NCI-H2171 (cell line): ENCODE measurements around the gene FOXA2.

Experiments
- DNase-seq: peaks from one replicate; lab custom pipeline; 2025; lab: John Stamatoyannopoulos, UW

The FOXA2 gene

GRCh38 chr20:22583773-22584521 lies 425 bp downstream of the FOXA2 start:
- DNase-seq = no peak

GRCh38 chr20:22582964-22583772 lies 1.2 kb downstream of the FOXA2 start:
- no peak for DNase-seq

- no peak for DNase-seq
These were observed 1.9 kb downstream of the FOXA2 start for GRCh38 chr20:22582386-22582963.

GRCh38 chr20:22581437-22582385 lies 2.7 kb downstream of the FOXA2 start:
- no peak for DNase-seq

- no peak for DNase-seq
These were observed 4.4 kb downstream of the FOXA2 start for GRCh38 chr20:22579711-22580697.

GRCh38 chr20:22579119-22579427 lies 5.3 kb downstream of the FOXA2 start:
- no peak for DNase-seq

- DNase-seq = no peak
These were observed 5.9 kb downstream of the FOXA2 start for GRCh38 chr20:22578221-22579118.

GRCh38 chr20:22577515-22578220 lies 6.7 kb downstream of the FOXA2 start:
- DNase-seq = no peak

- no peak for DNase-seq
These were observed 7.4 kb downstream of the FOXA2 start for GRCh38 chr20:22576733-22577514.

- no peak for DNase-seq
These were observed 8.1 kb downstream of the FOXA2 start for GRCh38 chr20:22576273-22576672.

GRCh38 chr20:22575737-22576136 lies 8.6 kb downstream of the FOXA2 start:
- DNase-seq = no peak

- DNase-seq = no peak
These were observed 9.2 kb downstream of the FOXA2 start for GRCh38 chr20:22575087-22575721.

- DNase-seq = no peak
These were observed 9.8 kb downstream of the FOXA2 start for GRCh38 chr20:22574545-22575086.

- DNase-seq = no peak
These were observed 11.9 kb downstream of the FOXA2 start for GRCh38 chr20:22572491-22572890.

GRCh38 chr20:22572023-22572422 lies 12.3 kb downstream of the FOXA2 start:
- no peak for DNase-seq

- DNase-seq = no peak
These were observed 15.0 kb downstream of the FOXA2 start for GRCh38 chr20:22569353-22569752.

- no peak for DNase-seq
These were observed 15.5 kb downstream of the FOXA2 start for GRCh38 chr20:22568872-22569344.
